Dermis blood vessel endothelial cell (primary cell): ENCODE data around the gene KAT2A. TPM values are rescaled to one million over a fixed set of nuclear protein-coding genes. Genes with fewer than 3 reads are reported as not detected.

Experiments
- total RNA-seq: library from RNA; depleted of rRNA; stranded (reverse); fragments of >200 nt; gene quantifications from 2 replicates; pipeline ENCODE4 v1.2.3, GENCODE V29; 2014

KAT2A gene
- total RNA-seq, 1 donor from 2014 or later = 10.2 TPM

Other genes with a start within 250 kb of the KAT2A start
- 195 and 384 TPM in 2 replicates for gene ACLY, start 202.4 kb downstream of the KAT2A start, total RNA-seq
- gene ODAD4, start 190.8 kb downstream of the KAT2A start, total RNA-seq = 0.28 and 0.34 TPM in 2 replicates
- 48.7 and 63.1 TPM in 2 replicates for gene CNP, start 154.6 kb downstream of the KAT2A start, total RNA-seq
- 68.2 and 89.0 TPM in 2 replicates for gene DNAJC7, start 103.9 kb downstream of the KAT2A start, total RNA-seq
- 44.2 and 46.6 TPM in 2 replicates for gene NKIRAS2, start 101.3 kb downstream of the KAT2A start, total RNA-seq
- 0.17 and 0.33 TPM in 2 replicates for gene C17orf113, start 70.8 kb downstream of the KAT2A start, total RNA-seq
- gene ZNF385C, start 22.9 kb downstream of the KAT2A start, total RNA-seq = not detected in 2 replicates
- 6.9 and 10.6 TPM in 2 replicates for gene DHX58, start 8.7 kb downstream of the KAT2A start, total RNA-seq
- 0.17 TPM in 1 of 2 replicates, not detected in the other for gene HSPB9, start 1.4 kb upstream of the KAT2A start, total RNA-seq
- gene RAB5C, start 33.6 kb upstream of the KAT2A start, total RNA-seq = 82.2 and 136 TPM in 2 replicates
- gene KCNH4, start 59.8 kb upstream of the KAT2A start, total RNA-seq = under 0.01 and 0.05 TPM in 2 replicates
- not detected in 2 replicates for gene HCRT, start 64.1 kb upstream of the KAT2A start, total RNA-seq
- gene GHDC, start 73.1 kb upstream of the KAT2A start, total RNA-seq = 28.6 and 36.5 TPM in 2 replicates
- gene STAT5B, start 155.0 kb upstream of the KAT2A start, total RNA-seq = 46.3 and 46.8 TPM in 2 replicates
- gene STAT5A, start 167.1 kb upstream of the KAT2A start, total RNA-seq = 51.4 and 60.2 TPM in 2 replicates